HG03469 (cell line): Measurements from ENCODE around the gene TOP3B.
"Not testable (repeated sequence)": the region's sequence is repeated elsewhere in the genome, so short reads cannot be mapped to it uniquely, and the experiment has no call there.

Experiments used
- ATAC-seq: cut with Tn5 transposase; IDR thresholded peaks from one replicate; pipeline ENCODE4 v1.9.1; 2021; ENCODE audit warnings: mild to moderate bottlenecking, moderate library complexity, moderate number of reproducible peaks; ENCODE audit not compliant: unreplicated experiment

Gene TOP3B

DNA sequence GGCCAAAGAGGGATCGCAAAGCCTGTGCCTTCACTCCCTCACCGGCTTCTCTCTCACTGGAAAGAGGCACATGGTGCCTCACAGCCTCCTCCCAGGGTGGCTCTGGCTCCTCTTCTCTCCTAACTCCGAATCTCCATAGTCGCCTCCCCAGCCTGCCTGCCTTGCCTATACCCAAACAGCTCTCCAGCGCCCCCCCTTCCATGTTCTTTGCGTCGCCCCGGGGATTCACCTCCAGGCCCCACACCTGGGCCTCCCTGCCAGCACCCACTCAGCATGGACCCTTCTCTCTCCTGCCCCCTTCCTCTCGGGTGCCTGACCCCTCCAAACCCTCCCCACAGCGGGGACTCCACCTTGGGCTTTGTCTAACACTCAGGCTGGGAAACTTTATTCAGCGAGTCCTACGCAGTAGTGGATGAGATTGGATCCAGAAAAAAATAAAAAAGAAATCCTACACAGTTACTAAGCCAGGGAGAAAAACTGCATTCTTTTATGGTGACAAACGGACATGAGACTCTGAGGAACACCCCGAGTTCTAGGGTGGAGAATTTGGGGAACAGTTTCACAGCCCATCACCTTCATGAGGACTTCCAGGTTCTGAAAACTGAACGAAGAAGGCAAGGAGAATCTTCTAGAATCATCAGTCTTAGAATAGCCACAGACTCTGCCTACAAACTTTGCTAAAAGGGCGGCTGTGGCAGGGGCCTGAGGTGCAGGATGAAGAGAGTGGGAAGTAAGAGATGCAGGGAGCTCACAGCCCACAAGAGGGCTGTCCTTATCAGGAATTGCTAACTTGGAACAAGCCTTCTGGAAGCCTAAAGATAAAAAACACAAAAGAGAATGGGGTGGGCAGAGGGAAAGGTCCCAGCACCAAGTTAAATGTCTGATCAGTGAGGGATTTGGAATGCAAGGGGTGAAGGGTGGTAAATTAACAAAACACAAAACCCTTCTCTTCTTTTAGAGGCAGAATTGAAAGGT is 35.3 kb downstream of the TOP3B start:
- ATAC-seq = no peak

DNA sequence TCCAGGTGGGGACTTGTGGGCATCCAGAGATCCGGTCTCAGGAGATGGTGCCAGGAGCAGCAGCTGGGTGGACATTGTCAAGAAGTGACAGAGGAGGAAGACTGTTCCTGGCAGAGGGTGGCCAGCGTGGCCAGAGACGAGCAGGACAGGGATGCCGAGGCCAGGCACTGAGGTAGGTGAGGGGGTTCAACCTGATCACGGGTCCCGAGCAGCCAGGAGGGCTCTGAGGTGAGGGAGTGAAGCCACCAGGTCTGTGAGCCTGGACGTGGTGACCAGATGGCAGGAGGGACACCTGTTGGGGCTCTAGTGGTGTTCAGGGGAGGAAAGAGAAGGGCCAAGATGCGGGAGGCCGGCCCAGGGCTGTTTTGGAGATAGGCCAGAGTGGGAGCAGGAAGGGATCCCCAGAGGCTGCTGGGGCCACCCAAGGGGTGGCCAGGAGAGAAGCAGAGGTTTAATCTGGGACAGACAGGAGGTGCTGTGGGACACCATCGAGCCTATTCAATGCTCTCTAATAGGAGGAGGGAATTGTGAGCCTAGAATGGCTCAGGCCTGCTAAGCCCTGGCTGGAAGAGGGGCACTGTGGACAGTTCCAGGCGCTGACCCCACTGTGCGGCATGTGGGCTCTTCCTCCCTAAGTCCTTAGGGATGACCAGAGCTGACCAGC is 36.2 kb downstream of the TOP3B start:
- ATAC-seq = no peak

DNA sequence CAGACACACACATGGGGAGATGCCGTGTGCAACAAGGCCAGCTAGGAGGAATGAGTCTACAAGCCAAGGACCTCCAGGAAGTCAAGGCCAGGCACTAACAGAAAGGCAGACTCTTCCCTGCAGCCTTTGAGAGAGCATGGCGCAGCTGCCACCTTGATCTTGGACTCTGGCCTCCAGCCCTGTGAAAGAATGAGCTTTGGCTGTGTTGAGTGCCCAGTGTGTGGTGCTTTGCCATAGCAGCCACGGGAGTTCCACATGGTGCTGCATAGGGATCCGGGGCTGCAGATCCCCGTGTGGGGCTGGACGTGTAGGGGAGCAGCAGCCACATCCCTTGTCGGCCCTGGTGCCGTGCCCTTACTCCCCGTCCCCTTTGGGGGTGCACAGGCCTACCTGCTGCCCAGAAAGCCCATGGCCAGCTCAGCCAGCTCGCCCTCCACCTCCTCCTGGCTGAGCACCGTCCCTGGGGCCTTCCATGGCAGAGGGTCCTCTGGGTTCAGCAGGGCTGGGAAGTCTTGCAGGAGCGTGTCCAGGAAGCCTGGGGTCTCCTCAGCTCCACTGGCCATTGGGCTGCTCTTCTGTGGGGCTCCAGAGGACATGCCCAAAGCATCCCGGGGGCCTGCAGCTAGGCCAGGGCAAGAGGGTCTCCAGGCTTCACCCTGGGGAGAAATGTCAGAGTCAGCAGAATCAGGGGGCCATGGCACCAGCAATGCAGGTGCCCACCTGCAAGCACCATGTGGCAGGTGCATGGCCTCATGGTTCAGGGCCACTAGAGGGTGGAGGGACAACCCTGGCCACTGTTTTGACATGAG is 36.9 kb downstream of the TOP3B start:
- no peak for ATAC-seq

DNA sequence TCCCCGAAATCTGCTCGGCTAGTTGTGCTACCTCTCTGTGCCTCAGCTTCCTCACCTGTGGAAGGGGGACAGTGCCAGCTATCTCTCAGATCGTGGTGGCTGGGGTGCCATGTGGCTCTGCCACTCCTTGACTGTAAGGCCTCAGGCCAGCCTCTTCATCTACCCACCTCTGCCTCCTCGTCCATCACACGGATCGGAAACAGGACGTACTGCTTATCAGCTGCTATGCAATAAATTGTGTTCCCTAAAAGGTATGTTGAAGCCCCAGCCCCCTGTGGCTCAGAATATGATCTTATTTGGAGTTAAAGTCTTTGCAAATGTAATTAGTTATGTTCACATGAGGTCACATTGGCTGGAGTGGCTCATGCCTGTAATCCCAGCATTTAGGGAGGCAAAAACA is 37.7 kb downstream of the TOP3B start:
- no peak for ATAC-seq

DNA sequence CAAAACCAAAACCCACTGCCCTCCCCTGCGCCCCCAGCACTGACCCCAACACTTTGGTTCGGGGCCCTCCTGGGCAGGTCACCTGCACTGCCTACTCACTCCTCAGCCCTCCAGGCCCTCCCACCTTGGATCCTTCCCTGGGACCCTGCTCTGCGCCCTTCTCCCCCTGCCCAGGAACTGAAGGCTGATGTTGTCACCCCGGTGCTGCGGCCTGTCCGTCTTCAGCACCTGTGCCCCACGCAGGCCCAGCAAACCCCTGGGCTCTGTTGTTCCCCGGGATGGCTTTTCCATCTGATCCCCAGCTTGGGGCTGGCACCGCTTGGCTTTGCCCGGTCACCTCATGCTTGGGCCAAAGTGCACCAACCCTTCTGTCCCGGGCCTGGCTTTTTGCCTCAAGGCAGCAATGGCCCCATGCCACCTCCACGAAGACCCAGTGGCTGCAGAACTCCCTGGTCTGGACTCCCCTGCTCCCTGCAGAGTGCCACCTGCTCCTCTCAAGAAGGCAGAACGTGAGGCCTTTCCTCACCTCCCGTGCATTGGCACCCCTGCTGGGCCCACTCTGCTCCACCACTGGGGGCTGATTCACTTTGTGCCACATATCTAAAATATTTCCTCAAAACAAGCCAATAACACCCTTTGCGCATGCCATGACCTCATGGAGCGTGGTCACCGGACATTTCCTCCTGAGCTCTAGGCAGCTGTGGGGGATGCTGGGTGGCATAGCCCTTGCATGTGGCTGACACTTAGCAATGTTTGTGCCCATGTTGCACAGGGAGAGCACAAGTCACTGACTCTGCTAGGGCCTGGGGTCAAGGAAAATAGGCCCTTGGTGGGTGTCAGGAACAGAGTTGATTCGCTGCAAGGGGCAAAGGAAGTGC is 38.8 kb downstream of the TOP3B start:
- ATAC-seq = no peak

DNA sequence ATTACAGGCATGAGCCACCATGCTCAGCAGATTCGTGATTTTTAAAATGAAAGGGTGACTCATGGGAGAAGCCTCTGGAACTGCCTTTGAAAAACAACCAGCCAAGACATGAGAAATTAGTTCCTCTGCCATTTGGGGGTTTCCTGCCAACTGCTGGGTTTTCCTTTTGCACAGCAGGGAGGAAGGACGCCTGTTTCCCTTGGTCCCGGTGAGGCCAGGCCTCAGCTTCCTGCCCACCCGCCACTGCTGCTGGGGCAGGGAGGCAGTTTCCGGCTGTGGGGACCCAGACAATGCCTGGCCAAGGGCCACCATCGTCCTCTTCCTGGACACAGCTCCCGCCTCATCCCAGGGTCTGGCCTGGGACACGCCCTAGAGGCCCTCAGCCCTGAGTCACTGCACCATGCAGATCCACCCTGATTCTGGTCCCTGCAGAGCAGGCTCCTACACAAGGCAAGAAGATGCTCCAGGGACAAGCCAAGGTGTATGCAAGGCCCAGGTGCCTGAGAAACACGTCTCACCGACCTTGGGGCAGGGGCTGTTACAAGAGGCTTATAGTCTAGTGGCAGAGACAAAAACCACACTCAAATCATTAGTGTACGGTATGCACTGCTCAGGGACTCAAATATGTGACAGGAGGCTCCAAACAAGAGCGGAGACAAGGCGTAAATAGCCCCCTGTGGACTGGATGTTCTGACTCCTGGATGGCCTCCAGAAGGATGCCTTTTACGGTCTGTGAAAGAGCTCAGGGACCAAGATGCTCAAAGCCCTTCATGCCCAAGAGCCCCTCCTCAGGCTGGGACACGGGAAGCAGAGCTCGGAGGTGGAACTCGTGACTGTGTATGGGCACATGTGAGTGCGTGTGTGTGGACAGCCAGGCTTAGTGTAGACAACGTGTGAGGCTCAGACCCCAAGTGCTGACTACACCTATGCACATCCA is 39.9 kb downstream of the TOP3B start:
- no peak for ATAC-seq

DNA sequence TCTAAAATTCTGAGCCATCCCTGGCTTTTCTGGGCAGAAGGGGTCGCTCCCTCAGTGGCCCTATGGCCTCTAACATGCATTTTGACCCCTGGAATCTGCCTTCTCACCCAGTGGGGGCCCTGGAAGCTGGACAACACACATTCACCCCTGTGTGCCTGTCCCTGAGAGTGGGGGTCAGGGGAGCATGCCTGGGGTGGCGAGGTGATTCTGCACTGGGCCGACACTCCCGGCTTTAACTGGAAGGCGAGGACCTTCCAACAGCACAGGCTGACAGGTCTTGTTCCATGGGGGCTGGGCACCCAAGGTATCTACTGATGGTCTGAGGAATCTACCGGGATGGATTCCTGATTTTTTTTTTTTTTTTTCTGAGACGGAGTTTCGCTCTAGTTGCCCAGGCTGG is 40.7 kb downstream of the TOP3B start:
- ATAC-seq = no peak

DNA sequence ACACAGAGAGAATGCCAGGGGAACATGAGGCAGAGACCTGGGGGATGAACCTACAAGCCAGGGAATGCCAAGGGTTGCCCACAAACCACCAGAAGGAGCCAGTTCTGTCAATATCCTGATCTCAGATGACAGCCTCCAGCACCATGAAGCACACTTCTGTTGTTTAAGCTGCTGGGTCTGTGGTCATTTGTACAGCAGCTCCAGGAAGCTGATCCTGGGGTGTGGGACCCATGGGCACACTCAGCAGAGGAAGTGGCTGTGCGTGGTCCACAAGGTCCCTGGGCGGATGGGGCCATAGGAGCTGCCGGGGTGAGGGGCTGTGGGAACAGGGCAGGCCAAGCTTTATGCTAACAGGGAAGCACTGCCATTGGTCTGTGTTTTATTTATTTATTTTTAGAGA is 42.1 kb downstream of the TOP3B start:
- no peak for ATAC-seq

DNA sequence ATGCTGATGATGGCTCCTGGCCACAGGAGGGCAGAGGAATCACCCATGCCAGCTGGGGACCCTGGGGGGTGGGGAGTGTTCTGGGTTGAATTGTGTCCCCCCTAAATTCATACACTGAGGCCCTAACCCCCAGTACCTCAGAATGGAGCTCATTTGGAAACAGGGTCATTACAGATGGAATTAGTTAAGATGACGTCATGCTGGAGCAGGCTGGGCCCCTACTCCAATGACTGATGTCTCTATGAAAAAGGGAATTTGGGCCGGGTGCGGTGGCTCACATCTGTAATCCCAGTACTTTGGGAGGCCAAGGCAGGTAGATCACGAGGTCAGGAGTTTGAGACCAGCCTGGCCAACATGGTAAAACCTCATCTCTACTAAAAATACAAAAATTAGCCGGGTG is 42.7 kb downstream of the TOP3B start:
- ATAC-seq = not testable (repeated sequence)

DNA sequence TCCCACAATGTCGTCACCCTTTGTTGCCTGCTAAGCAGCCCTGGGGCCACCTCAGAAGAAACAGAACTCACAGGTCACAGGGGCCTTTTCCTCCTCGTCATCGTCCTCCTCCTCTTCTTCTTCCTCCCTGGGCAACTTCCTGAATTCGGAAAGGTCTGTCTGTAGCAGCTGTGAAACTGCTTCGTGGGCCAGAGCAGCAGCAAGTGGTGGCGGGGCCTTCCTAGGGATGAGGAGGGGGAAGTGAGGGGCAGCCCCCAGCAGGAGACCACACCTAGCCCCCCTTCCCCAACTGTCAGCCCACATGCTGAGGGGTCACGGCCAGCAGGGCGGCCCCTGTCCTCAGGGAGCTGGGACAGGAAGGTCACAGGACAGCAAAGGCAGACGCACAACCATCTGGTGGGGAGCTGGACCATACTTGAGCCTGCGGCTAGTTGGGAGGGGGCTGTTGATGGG is 43.1 kb downstream of the TOP3B start:
- ATAC-seq = no peak

DNA sequence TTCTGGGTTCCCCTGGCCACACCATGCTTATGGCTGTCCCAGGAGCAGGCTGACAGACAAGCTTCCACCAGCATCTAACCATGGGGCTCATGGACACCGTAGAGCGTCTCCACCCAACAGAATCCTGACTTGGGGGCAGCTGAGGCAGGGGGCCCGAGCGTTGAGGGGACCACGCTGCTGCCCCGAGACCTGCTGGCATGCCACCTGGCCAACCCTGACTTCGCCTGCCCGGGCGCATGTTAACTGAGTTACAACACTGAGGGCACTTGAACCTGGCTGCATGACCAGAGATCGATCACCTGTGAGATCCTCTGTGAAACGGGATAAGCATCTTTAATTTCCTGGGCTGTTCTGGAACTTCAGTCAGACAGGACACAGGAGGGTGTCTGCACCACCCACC is 43.7 kb downstream of the TOP3B start:
- no peak for ATAC-seq

DNA sequence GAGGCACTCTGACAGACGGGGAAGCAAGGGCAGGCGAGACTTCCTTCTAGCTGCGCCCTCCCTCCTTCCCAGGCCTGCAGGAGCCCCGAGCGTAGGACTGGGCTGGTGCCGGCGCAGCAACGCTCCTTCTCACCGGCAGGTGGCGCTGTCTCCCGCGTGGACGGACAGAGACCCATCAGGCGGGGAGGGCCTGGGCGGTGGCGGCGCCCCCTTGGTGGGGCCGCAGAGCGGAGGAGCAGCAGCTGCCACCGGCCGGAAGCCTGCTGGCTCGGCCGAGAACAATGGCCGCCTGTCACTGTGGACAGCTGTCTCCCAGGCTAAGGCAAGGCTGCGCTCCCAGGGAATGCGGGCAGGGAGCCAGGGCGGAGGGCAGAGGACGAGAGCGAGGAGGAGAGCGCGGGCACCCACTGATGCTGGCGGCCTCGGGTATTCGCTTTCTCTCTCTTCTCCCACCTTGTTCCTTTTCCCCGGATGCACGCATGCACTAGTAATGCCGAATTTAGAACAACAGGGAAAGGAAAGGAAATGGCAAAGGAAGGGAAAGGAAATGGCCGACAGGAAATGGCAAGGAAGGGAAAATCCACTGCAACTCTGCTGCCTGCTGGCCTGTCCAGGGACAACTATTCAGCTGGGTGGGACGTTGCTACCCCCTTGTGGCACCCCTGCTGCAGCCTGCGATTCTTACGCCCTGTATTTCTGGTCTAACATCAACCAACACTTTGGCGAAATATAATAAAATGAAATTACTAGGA is 44.3 kb downstream of the TOP3B start:
- ATAC-seq = no peak

DNA sequence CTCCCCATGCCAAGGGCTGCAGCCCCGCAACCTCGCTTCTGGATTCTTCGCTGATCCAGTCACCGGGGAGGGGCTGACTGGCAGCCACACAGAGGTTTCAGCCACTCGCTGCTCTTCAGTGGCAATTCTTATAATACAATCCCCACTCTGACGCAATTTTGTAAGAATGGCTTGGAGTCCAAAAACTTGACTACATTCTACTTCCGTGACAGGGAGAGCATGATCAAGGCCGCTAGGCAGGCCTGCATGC is 44.8 kb downstream of the TOP3B start:
- no peak for ATAC-seq

DNA sequence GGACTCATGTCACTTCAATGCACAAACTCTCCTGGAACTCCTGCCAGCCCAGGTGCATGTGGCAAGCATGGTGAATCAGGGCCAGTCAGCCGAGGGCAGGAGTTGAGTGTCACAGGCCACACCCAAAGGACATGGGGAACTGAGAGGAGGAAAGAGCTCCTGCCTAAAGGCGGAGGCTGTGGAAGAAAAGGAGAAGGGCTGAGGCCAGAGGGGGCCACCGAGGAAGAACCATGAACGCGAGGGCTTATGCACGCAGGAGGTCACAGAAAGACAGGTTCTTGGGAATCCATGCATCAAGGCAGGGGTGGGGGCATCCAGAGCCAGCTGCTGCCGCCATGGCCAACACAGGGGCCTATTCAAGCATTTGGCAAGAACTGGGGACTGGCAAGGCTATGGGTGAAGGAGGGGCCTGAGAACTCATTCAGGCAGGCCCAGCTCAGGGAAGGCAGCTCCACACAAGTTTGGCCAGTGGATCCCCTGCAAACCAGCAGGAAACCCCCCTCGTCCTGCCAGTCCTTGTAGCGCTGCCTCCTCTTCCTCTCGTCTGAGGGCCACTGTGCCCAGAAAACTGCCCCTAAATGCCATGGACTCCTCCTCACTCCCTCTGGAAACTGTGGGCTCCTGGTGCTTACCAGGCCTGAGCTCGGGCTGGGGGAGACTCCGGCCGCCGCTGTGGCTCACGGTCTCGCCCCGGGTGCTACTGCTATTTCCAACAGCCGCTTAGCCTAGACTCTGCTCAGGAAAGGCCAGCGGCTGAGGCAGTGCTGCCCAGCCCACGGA is 45.4 kb downstream of the TOP3B start:
- no peak for ATAC-seq

DNA sequence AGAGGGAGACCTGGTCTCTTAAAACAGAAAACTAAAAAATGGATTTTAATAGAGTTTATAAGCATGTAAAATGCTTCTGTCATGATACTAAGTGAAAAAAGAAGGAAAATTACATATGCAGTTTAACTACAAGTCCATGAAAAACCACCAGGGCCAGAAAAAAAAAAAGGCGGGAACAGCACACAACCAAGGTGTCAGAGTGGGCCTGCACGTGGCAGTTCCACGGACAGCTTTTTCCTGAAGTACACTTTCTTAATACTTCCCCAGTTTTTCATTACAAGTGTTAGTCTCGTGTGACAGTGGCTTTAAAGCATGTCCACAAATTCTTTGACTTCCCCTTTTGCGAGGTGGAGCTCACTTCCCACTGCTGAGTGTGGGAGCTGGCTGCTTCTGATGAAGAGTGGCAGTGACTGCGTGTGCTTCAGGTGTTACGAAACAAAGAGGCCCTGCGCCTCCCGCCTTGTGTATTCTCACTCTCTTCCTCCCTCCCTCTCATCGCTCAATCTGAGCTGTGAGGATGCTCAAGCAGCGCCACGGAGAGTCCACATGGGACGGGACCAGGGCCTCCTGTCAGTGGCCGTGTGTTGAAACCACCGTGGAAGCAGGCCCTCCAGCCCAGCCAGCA is 46.3 kb downstream of the TOP3B start:
- ATAC-seq = no peak

DNA sequence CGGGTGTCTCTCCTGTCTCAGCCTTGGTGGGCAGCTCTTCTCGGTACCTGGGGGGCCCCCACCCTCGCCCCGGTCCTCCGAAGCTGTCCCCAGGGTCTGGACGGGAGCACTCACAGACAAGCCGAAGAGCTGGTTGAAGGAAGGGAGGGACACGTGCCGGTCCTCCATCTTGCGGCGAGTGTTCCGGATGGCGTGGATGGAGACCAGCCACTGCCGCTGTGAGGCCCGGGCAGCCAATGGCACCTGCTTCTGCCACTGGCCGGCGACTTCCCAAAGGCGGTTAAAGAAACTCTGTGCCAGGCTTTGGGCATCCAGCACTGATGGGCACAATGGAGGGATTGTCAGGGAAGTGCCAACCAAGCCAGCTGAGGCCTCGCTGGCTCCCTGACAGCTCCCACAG is 48.7 kb downstream of the TOP3B start:
- ATAC-seq = no peak

DNA sequence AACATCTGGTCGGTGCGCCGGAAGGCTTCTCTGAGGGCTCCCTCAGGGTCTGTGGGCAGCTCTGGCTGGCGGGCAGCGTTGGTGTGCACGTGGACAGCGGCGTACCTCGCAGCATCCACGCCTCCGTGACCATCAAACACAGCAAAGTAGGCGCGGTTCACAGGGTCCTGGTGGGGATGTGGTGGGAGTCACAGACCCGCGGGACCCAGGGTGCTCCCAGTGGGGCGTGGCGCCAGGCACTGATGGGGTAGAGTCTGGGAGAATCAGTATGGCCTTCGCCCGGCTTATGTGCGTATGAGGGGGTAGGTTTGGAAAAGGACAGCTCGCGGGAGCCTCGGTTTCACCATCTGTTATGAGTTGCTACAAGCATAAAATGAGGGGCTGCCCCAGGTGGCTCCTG is 49.2 kb downstream of the TOP3B start:
- no peak for ATAC-seq

DNA sequence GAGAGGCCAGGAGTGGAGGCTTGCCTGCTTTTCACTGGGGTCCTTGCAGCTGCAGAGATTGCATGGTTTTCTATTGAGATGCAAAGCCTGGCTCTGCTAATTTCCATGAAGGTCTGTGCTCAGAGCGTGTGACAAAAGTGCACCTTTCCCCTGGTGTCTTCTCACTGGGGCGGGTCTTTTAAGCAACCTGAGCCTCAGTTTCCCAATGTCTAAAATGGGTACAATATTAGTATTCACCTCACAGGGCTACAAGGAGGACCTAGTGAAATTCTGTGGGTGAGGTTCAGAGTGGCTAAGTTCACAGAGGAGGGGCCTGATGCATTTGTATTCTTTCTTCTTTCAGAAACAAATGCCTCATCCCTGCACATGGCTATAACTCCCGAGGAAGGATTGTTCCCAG is 50.2 kb downstream of the TOP3B start:
- no peak for ATAC-seq
